GM12874 (cell line): Measurements from ENCODE around the gene FBXL22.

ENCODE experiments used
- CTCF ChIP-seq: IDR thresholded peaks from 2 replicates; pipeline ENCODE4 v1.5.1; 2011; ENCODE audit warnings: low read depth, mild to moderate bottlenecking, control low read depth, low read length, moderate library complexity; ENCODE audit not compliant: insufficient read depth

Gene FBXL22

DNA sequence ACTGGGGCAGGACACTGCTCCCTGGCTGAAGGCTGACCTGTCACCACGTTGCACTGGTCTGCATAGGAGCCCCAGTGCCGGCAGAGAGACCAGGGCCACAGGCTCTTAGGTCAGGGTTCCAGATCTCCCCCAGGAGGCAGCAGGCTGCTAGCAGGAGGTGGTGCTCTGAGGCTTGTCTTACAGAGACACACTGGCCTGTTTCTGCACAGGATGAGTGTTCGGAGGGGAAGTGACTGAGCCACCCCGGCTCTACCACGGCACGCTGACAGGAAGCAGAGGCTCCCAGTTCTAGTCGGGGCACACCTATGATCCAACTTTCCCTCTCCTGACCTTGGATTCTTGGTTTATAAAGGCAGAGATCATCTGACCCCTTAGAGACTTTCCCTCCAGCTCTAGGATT, 8.6 kb downstream of the FBXL22 start:
- TF ChIP-seq CTCF = 0 out of 2 replicates have a peak, but pooled peaks have one; percentile 9

DNA sequence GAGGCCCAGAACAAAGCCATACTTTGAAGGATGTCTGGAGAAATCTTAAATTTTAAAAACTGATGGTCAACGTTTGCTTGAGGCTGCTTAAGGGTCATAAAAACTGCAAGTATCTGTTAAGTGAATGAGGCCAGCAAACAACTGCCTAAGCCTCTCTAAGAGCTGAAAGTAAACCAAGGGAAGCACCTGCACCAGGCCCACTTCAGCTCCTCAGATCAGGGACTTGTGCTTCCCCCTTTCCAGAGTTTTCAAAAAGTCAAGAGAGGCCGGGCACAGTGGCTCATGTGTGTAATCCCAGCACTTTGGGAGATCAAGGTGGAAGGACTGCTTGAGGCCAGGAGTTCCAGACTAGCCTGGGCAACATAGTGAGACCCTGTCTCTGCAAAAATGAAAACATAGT, 9.1 kb downstream of the FBXL22 start:
- no peak for TF ChIP-seq CTCF

GRCh38 chr15:63608989-63609388, 11.8 kb downstream of the FBXL22 start:
- no peak for TF ChIP-seq CTCF

- TF ChIP-seq CTCF = no peak
Observed at GRCh38 chr15:63609448-63609847, 12.3 kb downstream of the FBXL22 start.

DNA sequence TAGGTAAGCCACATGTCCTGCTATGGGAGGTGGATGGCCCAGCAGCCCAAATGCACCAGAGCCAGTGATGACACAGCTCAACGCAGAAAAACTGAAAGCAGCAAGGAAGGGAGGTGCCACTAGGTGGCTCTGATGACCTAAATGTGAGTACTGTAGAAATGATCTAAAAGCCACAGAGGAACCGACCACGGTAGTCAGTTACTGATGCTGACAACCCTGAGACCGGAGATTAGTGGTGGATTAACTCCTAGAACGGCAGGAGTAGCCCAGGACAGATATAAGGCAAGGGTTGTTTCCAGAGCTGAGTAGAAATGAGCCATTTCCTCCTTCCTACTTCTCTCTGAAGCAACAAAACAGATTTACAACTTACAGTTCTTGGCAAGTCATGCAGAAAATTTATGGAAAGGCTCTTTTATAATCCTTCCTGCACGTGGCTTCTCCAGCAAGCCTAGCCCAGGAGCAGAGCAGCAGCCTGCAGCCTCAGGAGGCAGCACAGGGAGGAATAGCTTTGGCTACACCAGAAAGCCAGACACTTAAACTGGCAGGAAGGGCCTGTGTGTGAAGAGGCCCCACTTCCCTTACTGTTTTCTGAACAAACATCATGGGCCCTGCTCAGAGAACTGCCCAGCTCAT, 13.1 kb downstream of the FBXL22 start:
- peak; percentile 83 for TF ChIP-seq CTCF

- TF ChIP-seq CTCF = no peak
Observed at GRCh38 chr15:63611177-63611576, 14.0 kb downstream of the FBXL22 start.

GRCh38 chr15:63612300-63612699, 15.1 kb downstream of the FBXL22 start:
- no peak for TF ChIP-seq CTCF
